T-helper 17 cell (primary cell): ENCODE measurements around the gene ZNF580. TPM values are rescaled to one million over a fixed set of nuclear protein-coding genes. Genes with fewer than 3 reads are reported as not detected.

ENCODE experiments used
- ATAC-seq: fragments of 150-1000 bp; cut with Tn5 transposase; 2 replicates; pipeline ENCODE4 v1.10.0; 2021; ENCODE audit warnings: mild to moderate bottlenecking, moderate library complexity
- DNase-seq, 3 donors: peaks; one replicate each; pipeline versions ENCODE4 v3.0.0 to v3.0.0-alpha.2; 2020 to 2021
- H3K9me3 ChIP-seq: one replicate; pipeline ENCODE4 v1.7.0; 2013; ENCODE audit warnings: low read length, mild to moderate bottlenecking; ENCODE audit not compliant: control insufficient read depth, poor library complexity, severe bottlenecking
- H3K27ac Mint-ChIP-seq: one replicate; pipeline ENCODE4 v1.8.0; 2022; ENCODE audit warnings: mild to moderate bottlenecking, moderate library complexity, mixed read lengths
- H3K27me3 Mint-ChIP-seq: one replicate; pipeline ENCODE4 v1.8.0; 2022; ENCODE audit warnings: mixed read lengths
- H3K36me3 Mint-ChIP-seq: one replicate; pipeline ENCODE4 v1.8.0; 2022; ENCODE audit warnings: low read depth, mixed read lengths
- H3K4me1 Mint-ChIP-seq: one replicate; pipeline ENCODE4 v1.8.0; 2022; ENCODE audit warnings: mild to moderate bottlenecking, mixed read lengths
- H3K4me3 Mint-ChIP-seq: one replicate; pipeline ENCODE4 v1.8.0; 2022; ENCODE audit warnings: mild to moderate bottlenecking, moderate library complexity, mixed read lengths
- total RNA-seq, 4 donors: library from RNA in 2 of 4; stranded (reverse) in 2 of 4; gene quantifications; one replicate each; pipeline ENCODE4 v1.2.3 and lab custom pipeline; 2022 to 2026

ZNF580 gene
- total RNA-seq, 2 donors from 2014 or later: 40.3 to 41.8 TPM

- Mint-ChIP-seq H3K4me3 (no peak overlapping the region), H3K4me1 (peaks cover 26% of the 10 kb centered on the region), H3K36me3 (no peaks in the 10 kb centered on the region), H3K27ac (no peak overlapping the region), H3K27me3 (no peaks in the 10 kb centered on the region)
- no peak for DNase-seq
- H3K9me3 ChIP-seq: no peaks in the 10 kb centered on the region
- no peak for ATAC-seq
These were observed 18.4 kb upstream of the ZNF580 start for GRCh38 chr19:55622242-55622969.

- H3K9me3 ChIP-seq: no peaks in the 10 kb centered on the region
- Mint-ChIP-seq H3K36me3 (no peaks in the 10 kb centered on the region), H3K4me1 (peaks cover 28% of the 10 kb centered on the region), H3K27ac (no peak overlapping the region), H3K4me3 (no peak overlapping the region), H3K27me3 (no peaks in the 10 kb centered on the region)
- no peak for ATAC-seq
- DNase-seq: no peak
These were observed 17.7 kb upstream of the ZNF580 start for GRCh38 chr19:55623130-55623529.

GRCh38 chr19:55623561-55623960 is 17.2 kb upstream of the ZNF580 start:
- no peaks in the 10 kb centered on the region for H3K27me3 Mint-ChIP-seq
- H3K4me3 Mint-ChIP-seq: no peak overlapping the region
- DNase-seq: no peak
- peak overlapping the region; percentile 94 for H3K27ac Mint-ChIP-seq
- H3K4me1 Mint-ChIP-seq: peaks cover 29% of the 10 kb centered on the region
- no peaks in the 10 kb centered on the region for H3K9me3 ChIP-seq
- no peaks in the 10 kb centered on the region for H3K36me3 Mint-ChIP-seq
- ATAC-seq: no peak

GRCh38 chr19:55624109-55625003 is 16.4 kb upstream of the ZNF580 start, which contains the start of gene ZNF784:
ZNF784 (minus strand) TSS chr19:55624566; CDS start chr19:55624561, 5 bp downstream.
- H3K4me1 Mint-ChIP-seq: peaks cover 29% of the 10 kb centered on the region

GRCh38 chr19:55625004-55625326 is 15.8 kb upstream of the ZNF580 start:
- Mint-ChIP-seq H3K27me3 (no peaks in the 10 kb centered on the region), H3K27ac (peak overlapping the region; percentile 94), H3K4me3 (peak overlapping the region; percentile 91), H3K36me3 (no peaks in the 10 kb centered on the region), H3K4me1 (peaks cover 29% of the 10 kb centered on the region)
- ATAC-seq (no peak), DNase-seq (no peak)
- no peaks in the 10 kb centered on the region for H3K9me3 ChIP-seq

More at GRCh38 chr19:55624109-55625003, 16.4 kb upstream of the ZNF580 start, which contains the start of gene ZNF784:
- no peaks in the 10 kb centered on the region for H3K9me3 ChIP-seq
- H3K27me3 Mint-ChIP-seq: no peaks in the 10 kb centered on the region
- DNase-seq (peak; percentile 91 to 96 (median 95)), ATAC-seq (peak; percentile 74)
- peak within 1 kb of the TSS; percentile 94 for H3K27ac Mint-ChIP-seq
- H3K36me3 Mint-ChIP-seq: no peaks in the 10 kb centered on the region
- peak within 1 kb of the TSS; percentile 91 for H3K4me3 Mint-ChIP-seq

GRCh38 chr19:55626350-55626749 is 14.5 kb upstream of the ZNF580 start:
- Mint-ChIP-seq H3K4me3 (peak overlapping the region; percentile 69), H3K36me3 (no peaks in the 10 kb centered on the region), H3K4me1 (peaks cover 26% of the 10 kb centered on the region), H3K27me3 (no peaks in the 10 kb centered on the region), H3K27ac (peak overlapping the region; percentile 94)
- no peaks in the 10 kb centered on the region for H3K9me3 ChIP-seq
- DNase-seq (peak in 1 of 3 donors; percentile 48), ATAC-seq (peak; percentile 73)

- peaks cover 44% of the 10 kb centered on the region for H3K4me1 Mint-ChIP-seq
These were observed 8.4 kb upstream of the ZNF580 start for GRCh38 chr19:55632463-55632834.

GRCh38 chr19:55633861-55634260 is 6.9 kb upstream of the ZNF580 start:
- DNase-seq: no peak
- H3K36me3 Mint-ChIP-seq: peaks cover 15% of the 10 kb centered on the region
- peaks cover 44% of the 10 kb centered on the region for H3K4me1 Mint-ChIP-seq
- no peaks in the 10 kb centered on the region for H3K9me3 ChIP-seq
- H3K27ac Mint-ChIP-seq: peak overlapping the region; percentile 100
- ATAC-seq: no peak
- no peaks in the 10 kb centered on the region for H3K27me3 Mint-ChIP-seq
- H3K4me3 Mint-ChIP-seq: no peak overlapping the region

More at GRCh38 chr19:55632463-55632834, 8.4 kb upstream of the ZNF580 start:
- Mint-ChIP-seq H3K27me3 (no peaks in the 10 kb centered on the region), H3K27ac (peak overlapping the region; percentile 91), H3K4me3 (peak overlapping the region; percentile 61), H3K36me3 (peaks cover 15% of the 10 kb centered on the region)
- peak; percentile 58 for ATAC-seq
- DNase-seq: peak; percentile 59 to 88 (median 66)
- H3K9me3 ChIP-seq: no peaks in the 10 kb centered on the region

GRCh38 chr19:55635334-55635717 is 5.5 kb upstream of the ZNF580 start:
- ATAC-seq (no peak), DNase-seq (no peak)
- H3K27ac Mint-ChIP-seq: peak overlapping the region; percentile 100
- no peaks in the 10 kb centered on the region for H3K9me3 ChIP-seq
- H3K4me3 Mint-ChIP-seq: peak overlapping the region; percentile 100
- peaks cover 15% of the 10 kb centered on the region for H3K36me3 Mint-ChIP-seq
- H3K4me1 Mint-ChIP-seq: peaks cover 52% of the 10 kb centered on the region
- no peaks in the 10 kb centered on the region for H3K27me3 Mint-ChIP-seq

- Mint-ChIP-seq H3K27me3 (no peaks in the 10 kb centered on the region), H3K4me3 (peak overlapping the region; percentile 100), H3K4me1 (peaks cover 54% of the 10 kb centered on the region), H3K27ac (peak overlapping the region; percentile 100), H3K36me3 (peaks cover 15% of the 10 kb centered on the region)
- no peak for DNase-seq
- no peaks in the 10 kb centered on the region for H3K9me3 ChIP-seq
- ATAC-seq: no peak
These were observed 4.9 kb upstream of the ZNF580 start for GRCh38 chr19:55635856-55636440.

GRCh38 chr19:55636723-55637122 is 4.1 kb upstream of the ZNF580 start:
- H3K27ac Mint-ChIP-seq: peak overlapping the region; percentile 100
- H3K4me3 Mint-ChIP-seq: peak overlapping the region; percentile 100
- DNase-seq (no peak), ATAC-seq (no peak)
- peaks cover 55% of the 10 kb centered on the region for H3K4me1 Mint-ChIP-seq
- no peaks in the 10 kb centered on the region for H3K27me3 Mint-ChIP-seq
- H3K36me3 Mint-ChIP-seq: peaks cover 15% of the 10 kb centered on the region
- no peaks in the 10 kb centered on the region for H3K9me3 ChIP-seq

GRCh38 chr19:55637534-55637933 is 3.3 kb upstream of the ZNF580 start:
- H3K27ac Mint-ChIP-seq: peak overlapping the region; percentile 100
- H3K9me3 ChIP-seq: no peaks in the 10 kb centered on the region
- no peaks in the 10 kb centered on the region for H3K27me3 Mint-ChIP-seq
- ATAC-seq (no peak), DNase-seq (no peak)
- peaks cover 54% of the 10 kb centered on the region for H3K4me1 Mint-ChIP-seq
- H3K4me3 Mint-ChIP-seq: peak overlapping the region; percentile 70
- H3K36me3 Mint-ChIP-seq: peaks cover 15% of the 10 kb centered on the region

GRCh38 chr19:55638864-55639359 is 1.9 kb upstream of the ZNF580 start:
- Mint-ChIP-seq H3K27ac (peak overlapping the region; percentile 100), H3K36me3 (peaks cover 15% of the 10 kb centered on the region), H3K27me3 (no peaks in the 10 kb centered on the region), H3K4me1 (peaks cover 60% of the 10 kb centered on the region), H3K4me3 (peak overlapping the region; percentile 34)
- ATAC-seq (peak; percentile 32), DNase-seq (peak in 2 of 3 donors; percentile 43 to 53)
- no peaks in the 10 kb centered on the region for H3K9me3 ChIP-seq
